GM21526 (cell line): ENCODE data around the gene MOK.
A peak's percentile ranks its signal among the peaks of the same experiment; 100 is the strongest.
"Not testable (repeated sequence)": the region's sequence is repeated elsewhere in the genome, so short reads cannot be mapped to it uniquely, and the experiment has no call there.

Source experiments
- ATAC-seq: cut with Tn5 transposase; IDR thresholded peaks from one replicate; pipeline ENCODE4 v1.9.1; 2021; ENCODE audit warnings: moderate library complexity; ENCODE audit not compliant: unreplicated experiment, low FRiP score

MOK gene

GRCh38 chr14:102304611-102305506 lies at the start of gene MOK:
TSS of gene MOK (minus strand) at chr14:102305164. CDS start at chr14:102304968, 196 bp downstream.
- peak; percentile 91 for ATAC-seq

- no peak for ATAC-seq
Measured at GRCh38 chr14:102353126-102353619, 48.2 kb upstream of the MOK start.

GRCh38 chr14:102352213-102352612 lies 47.2 kb upstream of the MOK start:
- no peak for ATAC-seq

- not testable (repeated sequence) for ATAC-seq
Measured at GRCh38 chr14:102351593-102351992, 46.6 kb upstream of the MOK start.

GRCh38 chr14:102351023-102351422 lies 46.1 kb upstream of the MOK start:
- ATAC-seq = no peak

GRCh38 chr14:102348376-102348775 lies 43.4 kb upstream of the MOK start:
- no peak for ATAC-seq

- ATAC-seq = no peak
Measured at GRCh38 chr14:102346645-102347044, 41.7 kb upstream of the MOK start.

- no peak for ATAC-seq
Measured at GRCh38 chr14:102345232-102345631, 40.3 kb upstream of the MOK start.

- ATAC-seq = no peak
Measured at GRCh38 chr14:102344485-102344884, 39.5 kb upstream of the MOK start.

- ATAC-seq = no peak
Measured at GRCh38 chr14:102344084-102344483, 39.1 kb upstream of the MOK start.

GRCh38 chr14:102342238-102342637 lies 37.3 kb upstream of the MOK start:
- no peak for ATAC-seq

- no peak for ATAC-seq
Measured at GRCh38 chr14:102341566-102341965, 36.6 kb upstream of the MOK start.

GRCh38 chr14:102338724-102339123 lies 33.8 kb upstream of the MOK start:
- ATAC-seq = no peak

GRCh38 chr14:102335163-102335562 lies 30.2 kb upstream of the MOK start:
- no peak for ATAC-seq

- ATAC-seq = no peak
Measured at GRCh38 chr14:102333795-102334705, 29.1 kb upstream of the MOK start.

GRCh38 chr14:102333390-102333789 lies 28.4 kb upstream of the MOK start:
- no peak for ATAC-seq

GRCh38 chr14:102330806-102331205 lies 25.8 kb upstream of the MOK start:
- no peak for ATAC-seq

- ATAC-seq = not testable (repeated sequence)
Measured at GRCh38 chr14:102329381-102329780, 24.4 kb upstream of the MOK start.

- no peak for ATAC-seq
Measured at GRCh38 chr14:102326583-102326982, 21.6 kb upstream of the MOK start.

GRCh38 chr14:102325791-102326345 lies 20.9 kb upstream of the MOK start:
- no peak for ATAC-seq

GRCh38 chr14:102323102-102323501 lies 18.1 kb upstream of the MOK start:
- ATAC-seq = no peak
